HG03066 (cell line): ENCODE results near the gene ABCB1.
"Not testable (repeated sequence)": the region's sequence is repeated elsewhere in the genome, so short reads cannot be mapped to it uniquely, and the experiment has no call there.

Experiments used
- ATAC-seq: cut with Tn5 transposase; IDR thresholded peaks from one replicate; pipeline ENCODE4 v1.9.1; 2021; ENCODE audit warnings: low read depth; ENCODE audit not compliant: unreplicated experiment

Gene ABCB1

GRCh38 chr7:87580636-87581035 is 20.0 kb downstream of the ABCB1 start:
- no peak for ATAC-seq

- no peak for ATAC-seq
Measured at GRCh38 chr7:87575521-87575920, 25.2 kb downstream of the ABCB1 start.

GRCh38 chr7:87574630-87575029 is 26.1 kb downstream of the ABCB1 start:
- no peak for ATAC-seq

- not testable (repeated sequence) for ATAC-seq
Measured at GRCh38 chr7:87572513-87572912, 28.2 kb downstream of the ABCB1 start.

GRCh38 chr7:87570178-87570577 is 30.5 kb downstream of the ABCB1 start:
- no peak for ATAC-seq

GRCh38 chr7:87567052-87567451 is 33.6 kb downstream of the ABCB1 start:
- no peak for ATAC-seq

- ATAC-seq, result no peak
Measured at GRCh38 chr7:87566311-87566900, 34.3 kb downstream of the ABCB1 start.

- ATAC-seq, result no peak
Measured at GRCh38 chr7:87565877-87566276, 34.8 kb downstream of the ABCB1 start.

- peak; percentile 89 for ATAC-seq
Measured at GRCh38 chr7:87564296-87564963, 36.3 kb downstream of the ABCB1 start.

- no peak for ATAC-seq
Measured at GRCh38 chr7:87561702-87562101, 39.0 kb downstream of the ABCB1 start.

GRCh38 chr7:87561102-87561501 is 39.6 kb downstream of the ABCB1 start:
- ATAC-seq, result no peak

GRCh38 chr7:87552351-87552900 is 48.3 kb downstream of the ABCB1 start:
- no peak for ATAC-seq

- no peak for ATAC-seq
Measured at GRCh38 chr7:87548123-87548919, 52.4 kb downstream of the ABCB1 start.

GRCh38 chr7:87545760-87546159 is 54.9 kb downstream of the ABCB1 start:
- no peak for ATAC-seq

GRCh38 chr7:87543623-87544022 is 57.1 kb downstream of the ABCB1 start:
- peak; percentile 48 for ATAC-seq

GRCh38 chr7:87541648-87542047 is 59.0 kb downstream of the ABCB1 start:
- no peak for ATAC-seq

GRCh38 chr7:87538052-87538451 is 62.6 kb downstream of the ABCB1 start:
- no peak for ATAC-seq

- ATAC-seq, result no peak
Measured at GRCh38 chr7:87534072-87534471, 66.6 kb downstream of the ABCB1 start.

GRCh38 chr7:87530126-87530525 is 70.6 kb downstream of the ABCB1 start:
- ATAC-seq, result no peak

- ATAC-seq, result no peak
Measured at GRCh38 chr7:87528730-87529129, 72.0 kb downstream of the ABCB1 start.

GRCh38 chr7:87518735-87519134 is 81.9 kb downstream of the ABCB1 start:
- no peak for ATAC-seq
